Thyroid gland (tissue), 4 donors: ENCODE results near the gene C19orf12. TPM values are rescaled to one million over a fixed set of nuclear protein-coding genes. Genes with fewer than 3 reads are reported as not detected.
A peak's percentile ranks its signal among the peaks of the same experiment; 100 is the strongest.
"Not testable (repeated sequence)": the region's sequence is repeated elsewhere in the genome, so short reads cannot be mapped to it uniquely, and the experiment has no call there.

Experiments used
- DNase-seq, 2 donors: peaks; one replicate each; pipeline ENCODE4 v3.0.0-alpha.2; 2019
- H3K27ac ChIP-seq, 3 donors: fragments of 200-600 bp; sonication (generic); 1 replicate in 2 of 3; 2 replicates in 1 of 3; pipeline ENCODE4 v1.5.1; 2016 to 2019; ENCODE audit warnings: mild to moderate bottlenecking in 1 of 3, moderate library complexity in 1 of 3
- H3K27me3 ChIP-seq: fragments of 200-600 bp; sonication (generic); one replicate; pipeline ENCODE4 v1.5.1; 2019
- H3K36me3 ChIP-seq, 2 donors: fragments of 200-600 bp; sonication (generic); one replicate each; pipeline ENCODE4 v1.5.1; 2016 to 2019
- H3K4me1 ChIP-seq, 2 donors: fragments of 200-600 bp; sonication (generic); one replicate each; pipeline ENCODE4 v1.5.1; 2017 to 2019
- H3K4me3 ChIP-seq, 3 donors: fragments of 200-600 bp; sonication (generic); replicated peaks in 1 of 3; 1 replicate in 2 of 3; 2 replicates in 1 of 3; pipeline ENCODE4 v1.5.1; 2016; ENCODE audit warnings: mild to moderate bottlenecking in 1 of 3
- H3K9me3 ChIP-seq: fragments of 200-600 bp; sonication (generic); one replicate; pipeline ENCODE4 v1.5.1; 2017
- POLR2A ChIP-seq, 2 donors: fragments of 450-650 bp; IDR thresholded peaks; one replicate each; pipeline ENCODE4 v1.6.1; 2017; ENCODE audit warnings: antibody characterized with exemption in 2 of 2, mild to moderate bottlenecking in 2 of 2, moderate library complexity in 1 of 2
- WGBS, 2 donors: methylation state at CpG; one replicate each; pipeline ENCODE4 v1.1.5; 2017; 5-methylcytosine and 5-hydroxymethylcytosine counted together
- intact Hi-C: fragments of 100-400 bp; cut with DNase I; formaldehyde crosslinking; loops from one replicate; pipeline ENCODE4 v1.15.1; 2023
- total RNA-seq, 4 donors: library from RNA; depleted of rRNA; stranded (reverse); fragments of >200 nt; gene quantifications; one replicate each; pipeline ENCODE4 v1.2.3, GENCODE V29; 2016
- TF ChIP-seq, protein P1 (sequence below), 6 experiments: fragments of 200-600 bp in 3 of 6; fragments of 450-650 bp in 3 of 6; sonication (generic) in 3 of 6; IDR thresholded peaks; one replicate each; pipeline ENCODE4 v1.5.1; 2016 to 2019; ENCODE audit warnings: antibody characterized with exemption in 6 of 6, mild to moderate bottlenecking in 2 of 6, inconsistent platforms in 1 of 6, moderate library complexity in 1 of 6

Gene C19orf12
- total RNA-seq, 4 donors from 2014 or later = 24.4 to 34.0 (median 31.9) TPM

DNA sequence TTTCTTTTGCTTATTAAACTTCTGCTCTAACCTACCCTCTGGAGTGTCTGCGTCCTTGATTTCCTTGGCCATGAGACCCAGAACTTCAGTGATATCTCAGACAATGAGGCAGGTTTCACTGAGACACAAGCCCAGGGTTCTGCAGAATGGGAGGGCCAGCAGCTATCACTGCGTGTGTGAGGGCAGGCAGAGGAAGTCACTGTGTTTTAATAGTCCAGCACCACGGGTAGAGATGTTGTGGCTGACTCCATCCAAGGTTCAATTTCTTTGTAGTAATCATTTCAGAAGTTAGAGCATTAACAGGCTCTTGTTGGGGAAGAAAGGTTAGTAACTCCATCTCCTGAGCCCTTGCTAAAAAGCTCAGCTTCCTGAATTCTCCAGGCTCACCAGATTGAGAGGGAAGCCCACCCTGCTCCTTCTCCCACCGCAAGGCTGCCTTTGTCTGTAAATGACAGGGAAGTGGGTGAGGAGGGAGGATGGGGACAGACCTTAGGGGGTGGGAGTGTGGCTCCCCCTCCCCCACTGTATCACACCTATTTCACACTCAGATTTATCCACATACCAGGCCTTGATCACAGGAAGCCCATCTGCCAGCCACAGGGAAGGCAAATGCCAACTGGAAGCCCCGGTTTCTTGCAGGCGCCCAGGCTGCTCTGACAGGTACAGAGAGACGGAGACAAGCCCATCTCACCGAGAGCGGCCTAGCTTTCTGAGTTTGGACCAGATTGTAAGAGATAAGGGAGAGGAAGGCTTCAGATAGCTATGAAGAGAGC, 2.1 kb downstream of the C19orf12 start:
- Histone ChIP-seq H3K36me3 (no peaks in the 10 kb centered on the region), H3K4me1 (peaks cover 17 to 22% of the 10 kb centered on the region in 2 donors), H3K4me3 (no peak overlapping the region), H3K27me3 (no peaks in the 10 kb centered on the region), H3K9me3 (no peaks in the 10 kb centered on the region), H3K27ac (no peak overlapping the region)
- intact Hi-C loops = loop anchor here (5.0 to 10.0 kb wide), 2 partner anchors 48 to 101 kb away; partner anchors contain the start of gene PLEKHF1
- DNase-seq = no peak
- WGBS, 2 donors = 79 to 80% methylated on average over 9 of the region's 9 CpGs
- TF ChIP-seq, protein P1, sequence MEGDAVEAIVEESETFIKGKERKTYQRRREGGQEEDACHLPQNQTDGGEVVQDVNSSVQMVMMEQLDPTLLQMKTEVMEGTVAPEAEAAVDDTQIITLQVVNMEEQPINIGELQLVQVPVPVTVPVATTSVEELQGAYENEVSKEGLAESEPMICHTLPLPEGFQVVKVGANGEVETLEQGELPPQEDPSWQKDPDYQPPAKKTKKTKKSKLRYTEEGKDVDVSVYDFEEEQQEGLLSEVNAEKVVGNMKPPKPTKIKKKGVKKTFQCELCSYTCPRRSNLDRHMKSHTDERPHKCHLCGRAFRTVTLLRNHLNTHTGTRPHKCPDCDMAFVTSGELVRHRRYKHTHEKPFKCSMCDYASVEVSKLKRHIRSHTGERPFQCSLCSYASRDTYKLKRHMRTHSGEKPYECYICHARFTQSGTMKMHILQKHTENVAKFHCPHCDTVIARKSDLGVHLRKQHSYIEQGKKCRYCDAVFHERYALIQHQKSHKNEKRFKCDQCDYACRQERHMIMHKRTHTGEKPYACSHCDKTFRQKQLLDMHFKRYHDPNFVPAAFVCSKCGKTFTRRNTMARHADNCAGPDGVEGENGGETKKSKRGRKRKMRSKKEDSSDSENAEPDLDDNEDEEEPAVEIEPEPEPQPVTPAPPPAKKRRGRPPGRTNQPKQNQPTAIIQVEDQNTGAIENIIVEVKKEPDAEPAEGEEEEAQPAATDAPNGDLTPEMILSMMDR (IDR thresholded peaks at IDR 0.05) = no peak
- no peak for TF ChIP-seq POLR2A (IDR thresholded peaks at IDR 0.05)

DNA sequence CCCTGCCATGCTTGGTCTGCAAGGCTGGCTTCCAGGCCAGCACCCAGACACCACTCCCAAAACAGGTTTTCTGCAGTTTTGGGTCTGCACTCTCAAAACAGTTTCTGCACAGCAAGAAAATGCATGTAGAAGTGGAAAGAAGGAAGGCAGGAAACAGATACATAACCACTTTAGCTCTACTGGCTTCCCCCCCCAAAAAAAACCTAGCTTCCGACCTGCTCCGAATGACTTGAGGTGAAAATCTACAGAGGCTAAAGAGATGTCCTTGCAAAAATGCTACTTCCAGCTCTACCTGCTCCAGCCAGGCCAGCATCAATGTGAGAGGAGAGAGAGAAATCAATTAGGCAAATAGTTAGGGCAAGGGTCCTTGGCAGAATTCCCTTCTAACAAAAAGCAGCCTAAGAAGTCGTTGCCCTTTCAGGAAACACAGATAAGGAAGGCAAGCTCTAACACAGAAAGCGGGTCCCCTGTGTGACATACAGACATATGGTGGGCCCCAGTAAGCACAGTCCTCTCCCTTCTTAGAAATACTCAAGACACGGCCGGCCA, 3.4 kb downstream of the C19orf12 start:
- H3K4me1 ChIP-seq = peaks cover 17 to 20% of the 10 kb centered on the region in 2 donors
- no peak for DNase-seq
- WGBS, 2 donors = 79 to 81% methylated on average over 6 of the region's 6 CpGs
- no peak for TF ChIP-seq POLR2A (IDR thresholded peaks at IDR 0.05)
- TF ChIP-seq, protein P1 (IDR thresholded peaks at IDR 0.05) = no peak
- H3K27me3 ChIP-seq = no peaks in the 10 kb centered on the region
- intact Hi-C loops = loop anchor here (5.0 to 10.0 kb wide), 2 partner anchors 47 to 99 kb away; partner anchors contain the start of gene PLEKHF1
- H3K4me3 ChIP-seq = no peak overlapping the region
- peaks cover 0 to 4% of the 10 kb centered on the region in 2 donors for H3K36me3 ChIP-seq
- no peak overlapping the region for H3K27ac ChIP-seq
- H3K9me3 ChIP-seq = no peaks in the 10 kb centered on the region

DNA sequence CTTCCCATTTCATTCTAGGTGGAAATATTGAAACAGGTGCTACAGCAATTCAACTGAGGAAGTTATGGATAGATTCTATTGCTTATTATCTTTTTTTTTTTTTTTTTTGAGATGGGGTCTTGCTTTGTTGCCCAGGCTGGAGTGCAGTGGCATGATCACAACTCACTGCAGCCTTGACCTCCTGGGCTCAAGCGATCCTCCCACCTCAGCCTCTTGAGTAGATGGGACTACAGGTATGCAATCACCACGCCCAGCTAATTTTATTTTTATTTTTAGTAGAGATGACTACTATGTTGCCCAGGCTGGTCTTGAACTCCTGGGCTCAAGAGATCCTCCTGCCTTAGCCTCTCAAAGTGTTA, 5.6 kb downstream of the C19orf12 start:
- WGBS, 2 donors = 96 to 100% methylated on average over 2 of the region's 2 CpGs
- intact Hi-C loops, H3K27me3 ChIP-seq, H3K4me3 ChIP-seq, H3K27ac ChIP-seq, DNase-seq, H3K4me1 ChIP-seq, H3K9me3 ChIP-seq: not testable (repeated sequence)
- peaks cover 0 to 14% of the 10 kb centered on the region in 2 donors for H3K36me3 ChIP-seq

DNA sequence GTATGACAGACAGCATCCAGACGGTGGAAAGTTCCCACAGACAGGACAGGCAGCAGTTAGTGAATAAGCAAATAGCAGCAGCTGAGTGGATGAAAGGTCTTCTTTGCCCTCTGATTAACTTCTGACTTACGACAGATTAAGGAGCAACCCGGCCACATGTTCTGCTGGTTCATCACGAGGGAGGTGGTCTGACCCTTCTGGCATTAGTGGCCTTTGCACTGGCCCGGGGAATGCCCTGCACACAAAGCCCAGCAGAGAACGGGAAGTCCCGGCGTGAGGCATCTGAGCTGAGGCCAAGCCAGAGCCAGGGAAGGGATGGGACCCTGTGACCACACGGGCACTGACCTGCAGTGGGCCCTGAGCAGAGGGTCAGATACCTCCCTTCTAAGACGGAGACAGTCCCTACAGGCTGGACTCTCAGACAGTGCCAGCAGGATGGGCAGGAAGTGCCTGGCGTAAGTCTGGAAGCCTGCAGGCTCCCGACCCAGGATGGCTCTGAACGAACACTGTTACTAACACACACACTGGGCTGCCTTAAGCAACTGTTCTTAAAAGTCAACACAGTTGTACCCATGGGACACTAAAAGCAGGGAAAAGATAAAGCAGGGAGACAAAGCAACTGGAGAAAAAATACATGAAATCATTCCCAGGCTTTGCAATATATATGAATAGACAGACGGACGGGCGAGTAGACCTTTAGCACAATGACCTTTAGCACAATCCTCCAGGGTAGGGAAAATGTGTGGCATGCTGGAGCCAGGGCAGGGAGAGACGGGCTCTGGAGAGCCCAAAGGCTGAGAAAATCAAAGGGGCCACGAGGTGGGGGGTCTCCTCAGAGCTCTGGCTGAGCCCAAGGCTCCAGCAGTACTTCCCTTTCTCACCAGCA, 6.3 kb downstream of the C19orf12 start:
- WGBS, 2 donors = 80 to 82% methylated on average over 12 to 18 of the region's 18 CpGs
- Histone ChIP-seq H3K4me3 (no peak overlapping the region), H3K27me3 (no peaks in the 10 kb centered on the region), H3K36me3 (peaks cover 4 to 14% of the 10 kb centered on the region in 2 donors), H3K27ac (peak overlapping the region in 1 of 3 donors; percentile 43), H3K4me1 (peaks cover 2 to 3% of the 10 kb centered on the region in 2 donors), H3K9me3 (no peaks in the 10 kb centered on the region)
- TF ChIP-seq POLR2A (IDR thresholded peaks at IDR 0.05) = no peak
- TF ChIP-seq, protein P1 (IDR thresholded peaks at IDR 0.05) = no peak
- intact Hi-C loops = no loop called here
- no peak for DNase-seq

DNA sequence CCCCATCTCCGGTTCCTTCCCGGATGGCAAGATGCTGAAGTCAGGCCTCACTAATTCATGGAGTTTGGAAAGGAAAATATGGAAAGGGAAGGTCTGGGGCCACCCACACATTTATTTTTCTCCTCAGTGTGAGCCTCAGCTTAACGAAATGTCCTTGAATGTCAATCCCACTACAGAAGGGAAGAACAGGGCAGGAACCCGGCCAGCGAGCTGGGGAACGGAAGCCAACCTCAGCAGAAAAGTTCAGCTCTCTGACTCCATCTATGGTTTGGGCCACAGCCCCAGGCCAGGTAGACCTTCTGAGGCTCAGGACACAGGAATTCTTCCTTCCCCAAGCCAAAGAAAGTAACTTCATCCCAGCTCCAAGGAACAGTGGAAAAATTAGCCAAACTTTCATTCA, 8.4 kb downstream of the C19orf12 start:
- 76 to 92% methylated on average over 6 of the region's 6 CpGs for WGBS, 2 donors
- intact Hi-C loops = no loop called here
- Histone ChIP-seq H3K27me3 (no peaks in the 10 kb centered on the region), H3K9me3 (no peaks in the 10 kb centered on the region), H3K27ac (no peak overlapping the region), H3K4me1 (no peaks in the 10 kb centered on the region), H3K4me3 (no peak overlapping the region), H3K36me3 (peaks cover 17 to 21% of the 10 kb centered on the region in 2 donors)
- no peak for DNase-seq
- TF ChIP-seq, protein P1 (IDR thresholded peaks at IDR 0.05) = no peak
- TF ChIP-seq POLR2A (IDR thresholded peaks at IDR 0.05) = no peak
